H1 (cell line): Measurements from ENCODE around the gene HPRT1. TPM values are rescaled to one million over a fixed set of nuclear protein-coding genes. Genes with fewer than 3 reads are reported as not detected.

Source experiments
- ASH2L ChIP-seq: fragments of 200-600, 300-600 bp; sonication (generic); IDR thresholded peaks from one replicate; pipeline ENCODE4 v1.7.1; 2017; ENCODE audit warnings: low read length
- BACH1 ChIP-seq: IDR thresholded peaks from 2 replicates; pipeline ENCODE4 v1.6.1; 2012; ENCODE audit warnings: low read length, improper control_type of control experiment
- EGR1 ChIP-seq: IDR thresholded peaks from 2 replicates; pipeline ENCODE4 v1.6.1; 2011; ENCODE audit warnings: low read depth, low read length, borderline replicate concordance
- EP300 ChIP-seq, 2 experiments: IDR thresholded peaks; 1 replicate in 1 of 2; 2 replicates in 1 of 2; pipeline ENCODE4 v1.6.1; 2011 to 2012; ENCODE audit warnings: low read depth in 2 of 2, low read length in 2 of 2, mild to moderate bottlenecking in 2 of 2, borderline replicate concordance in 1 of 2, inconsistent platforms in 1 of 2, moderate library complexity in 1 of 2
- KDM1A ChIP-seq: fragments of 200-600, 300-600 bp; sonication (generic); IDR thresholded peaks from 2 replicates; pipeline ENCODE4 v1.7.1; 2016; ENCODE audit warnings: mild to moderate bottlenecking, low read length, borderline replicate concordance
- PHF8 ChIP-seq: fragments of 200-600 bp; sonication (generic); conservative IDR thresholded peaks from 2 replicates; pipeline ENCODE4 v1.7.1; 2012; ENCODE audit warnings: low read depth, mild to moderate bottlenecking, inconsistent platforms, low read length, moderate library complexity
- SIRT6 ChIP-seq: IDR thresholded peaks from one replicate; pipeline ENCODE4 v1.7.1; 2012; ENCODE audit warnings: low read length, inconsistent platforms
- SRF ChIP-seq: IDR thresholded peaks from 2 replicates; pipeline ENCODE4 v1.6.1; 2011; ENCODE audit warnings: mild to moderate bottlenecking, low read depth, low read length, moderate library complexity
- polyA plus RNA-seq, 7 experiments: library from polyadenylated mRNA; depleted of rRNA in 3 of 7; stranded (reverse) in 5 of 7; unstranded in 2 of 7; fragments of >200 nt in 5 of 7; fragments of 200-250 nt in 2 of 7; gene quantifications; 1 replicate in 5 of 7; 2 replicates in 1 of 7; 4 replicates in 1 of 7; pipeline versions ENCODE4 v1.2.1 to v1.2.3, GENCODE V29; 2011 to 2013; ENCODE audit warnings: missing spikeins in 2 of 7, mixed read lengths in 2 of 7
- total RNA-seq: library from RNA; stranded (reverse); fragmentation: NEBNext Ultra II Directional; extraction: Animal tissue kit (Norgen Biotek cat#: 25700); gene quantifications from 2 replicates; pipeline ENCODE4 v1.2.1, GENCODE V29; 2021
- TF ChIP-seq, protein P1 (sequence below): fragments of 300-600 bp; sonication (generic); IDR thresholded peaks from 2 replicates; pipeline ENCODE4 v1.7.1; 2012; ENCODE audit warnings: low read length, moderate library complexity, mild to moderate bottlenecking, inconsistent platforms; ENCODE audit not compliant: insufficient replicate concordance
- TF ChIP-seq, protein P2 (sequence below): IDR thresholded peaks from 2 replicates; pipeline ENCODE4 v1.6.1; 2011; ENCODE audit warnings: low read length, improper control_type of control experiment

Gene HPRT1
- total and polyA plus RNA-seq, 2 of the 8 experiments (the other 6 are each of a cell fraction or from before 2014, with no cell fraction given): 16.9 to 49.5 TPM

DNA sequence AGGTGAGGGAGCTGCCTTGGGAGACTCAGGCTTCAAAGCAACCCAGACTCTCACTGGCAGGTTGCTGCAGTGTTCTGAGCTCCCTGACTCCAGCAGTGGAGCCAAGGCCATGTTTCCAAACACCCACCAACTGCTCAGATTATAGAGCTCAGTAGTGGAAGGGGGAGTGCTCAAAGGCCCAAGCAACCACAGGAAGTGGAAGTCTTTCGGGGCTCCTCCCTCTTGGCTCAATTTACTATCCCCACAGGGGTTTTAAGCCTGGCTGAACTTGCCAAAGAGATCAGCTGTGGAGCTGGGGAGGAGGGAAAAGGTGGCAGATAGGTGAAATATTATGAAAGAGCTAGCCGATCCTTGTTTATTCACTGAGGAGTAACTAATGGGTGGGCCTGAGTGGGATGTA, 82.5 kb downstream of the HPRT1 start (continued):
- TF ChIP-seq, protein P1, sequence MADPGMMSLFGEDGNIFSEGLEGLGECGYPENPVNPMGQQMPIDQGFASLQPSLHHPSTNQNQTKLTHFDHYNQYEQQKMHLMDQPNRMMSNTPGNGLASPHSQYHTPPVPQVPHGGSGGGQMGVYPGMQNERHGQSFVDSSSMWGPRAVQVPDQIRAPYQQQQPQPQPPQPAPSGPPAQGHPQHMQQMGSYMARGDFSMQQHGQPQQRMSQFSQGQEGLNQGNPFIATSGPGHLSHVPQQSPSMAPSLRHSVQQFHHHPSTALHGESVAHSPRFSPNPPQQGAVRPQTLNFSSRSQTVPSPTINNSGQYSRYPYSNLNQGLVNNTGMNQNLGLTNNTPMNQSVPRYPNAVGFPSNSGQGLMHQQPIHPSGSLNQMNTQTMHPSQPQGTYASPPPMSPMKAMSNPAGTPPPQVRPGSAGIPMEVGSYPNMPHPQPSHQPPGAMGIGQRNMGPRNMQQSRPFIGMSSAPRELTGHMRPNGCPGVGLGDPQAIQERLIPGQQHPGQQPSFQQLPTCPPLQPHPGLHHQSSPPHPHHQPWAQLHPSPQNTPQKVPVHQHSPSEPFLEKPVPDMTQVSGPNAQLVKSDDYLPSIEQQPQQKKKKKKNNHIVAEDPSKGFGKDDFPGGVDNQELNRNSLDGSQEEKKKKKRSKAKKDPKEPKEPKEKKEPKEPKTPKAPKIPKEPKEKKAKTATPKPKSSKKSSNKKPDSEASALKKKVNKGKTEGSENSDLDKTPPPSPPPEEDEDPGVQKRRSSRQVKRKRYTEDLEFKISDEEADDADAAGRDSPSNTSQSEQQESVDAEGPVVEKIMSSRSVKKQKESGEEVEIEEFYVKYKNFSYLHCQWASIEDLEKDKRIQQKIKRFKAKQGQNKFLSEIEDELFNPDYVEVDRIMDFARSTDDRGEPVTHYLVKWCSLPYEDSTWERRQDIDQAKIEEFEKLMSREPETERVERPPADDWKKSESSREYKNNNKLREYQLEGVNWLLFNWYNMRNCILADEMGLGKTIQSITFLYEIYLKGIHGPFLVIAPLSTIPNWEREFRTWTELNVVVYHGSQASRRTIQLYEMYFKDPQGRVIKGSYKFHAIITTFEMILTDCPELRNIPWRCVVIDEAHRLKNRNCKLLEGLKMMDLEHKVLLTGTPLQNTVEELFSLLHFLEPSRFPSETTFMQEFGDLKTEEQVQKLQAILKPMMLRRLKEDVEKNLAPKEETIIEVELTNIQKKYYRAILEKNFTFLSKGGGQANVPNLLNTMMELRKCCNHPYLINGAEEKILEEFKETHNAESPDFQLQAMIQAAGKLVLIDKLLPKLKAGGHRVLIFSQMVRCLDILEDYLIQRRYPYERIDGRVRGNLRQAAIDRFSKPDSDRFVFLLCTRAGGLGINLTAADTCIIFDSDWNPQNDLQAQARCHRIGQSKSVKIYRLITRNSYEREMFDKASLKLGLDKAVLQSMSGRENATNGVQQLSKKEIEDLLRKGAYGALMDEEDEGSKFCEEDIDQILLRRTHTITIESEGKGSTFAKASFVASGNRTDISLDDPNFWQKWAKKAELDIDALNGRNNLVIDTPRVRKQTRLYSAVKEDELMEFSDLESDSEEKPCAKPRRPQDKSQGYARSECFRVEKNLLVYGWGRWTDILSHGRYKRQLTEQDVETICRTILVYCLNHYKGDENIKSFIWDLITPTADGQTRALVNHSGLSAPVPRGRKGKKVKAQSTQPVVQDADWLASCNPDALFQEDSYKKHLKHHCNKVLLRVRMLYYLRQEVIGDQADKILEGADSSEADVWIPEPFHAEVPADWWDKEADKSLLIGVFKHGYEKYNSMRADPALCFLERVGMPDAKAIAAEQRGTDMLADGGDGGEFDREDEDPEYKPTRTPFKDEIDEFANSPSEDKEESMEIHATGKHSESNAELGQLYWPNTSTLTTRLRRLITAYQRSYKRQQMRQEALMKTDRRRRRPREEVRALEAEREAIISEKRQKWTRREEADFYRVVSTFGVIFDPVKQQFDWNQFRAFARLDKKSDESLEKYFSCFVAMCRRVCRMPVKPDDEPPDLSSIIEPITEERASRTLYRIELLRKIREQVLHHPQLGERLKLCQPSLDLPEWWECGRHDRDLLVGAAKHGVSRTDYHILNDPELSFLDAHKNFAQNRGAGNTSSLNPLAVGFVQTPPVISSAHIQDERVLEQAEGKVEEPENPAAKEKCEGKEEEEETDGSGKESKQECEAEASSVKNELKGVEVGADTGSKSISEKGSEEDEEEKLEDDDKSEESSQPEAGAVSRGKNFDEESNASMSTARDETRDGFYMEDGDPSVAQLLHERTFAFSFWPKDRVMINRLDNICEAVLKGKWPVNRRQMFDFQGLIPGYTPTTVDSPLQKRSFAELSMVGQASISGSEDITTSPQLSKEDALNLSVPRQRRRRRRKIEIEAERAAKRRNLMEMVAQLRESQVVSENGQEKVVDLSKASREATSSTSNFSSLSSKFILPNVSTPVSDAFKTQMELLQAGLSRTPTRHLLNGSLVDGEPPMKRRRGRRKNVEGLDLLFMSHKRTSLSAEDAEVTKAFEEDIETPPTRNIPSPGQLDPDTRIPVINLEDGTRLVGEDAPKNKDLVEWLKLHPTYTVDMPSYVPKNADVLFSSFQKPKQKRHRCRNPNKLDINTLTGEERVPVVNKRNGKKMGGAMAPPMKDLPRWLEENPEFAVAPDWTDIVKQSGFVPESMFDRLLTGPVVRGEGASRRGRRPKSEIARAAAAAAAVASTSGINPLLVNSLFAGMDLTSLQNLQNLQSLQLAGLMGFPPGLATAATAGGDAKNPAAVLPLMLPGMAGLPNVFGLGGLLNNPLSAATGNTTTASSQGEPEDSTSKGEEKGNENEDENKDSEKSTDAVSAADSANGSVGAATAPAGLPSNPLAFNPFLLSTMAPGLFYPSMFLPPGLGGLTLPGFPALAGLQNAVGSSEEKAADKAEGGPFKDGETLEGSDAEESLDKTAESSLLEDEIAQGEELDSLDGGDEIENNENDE: no peak
- TF ChIP-seq ASH2L (no peak), EGR1 (no peak), BACH1 (no peak), EP300 (IDR thresholded peaks at IDR 0.05; ENCODE audit: borderline replicate concordance in 1 of 2, low read depth in 2 of 2, low read length in 2 of 2) (no peak), KDM1A (no peak), SIRT6 (no peak), PHF8 (no peak), SRF (no peak)
- TF ChIP-seq, protein P2, sequence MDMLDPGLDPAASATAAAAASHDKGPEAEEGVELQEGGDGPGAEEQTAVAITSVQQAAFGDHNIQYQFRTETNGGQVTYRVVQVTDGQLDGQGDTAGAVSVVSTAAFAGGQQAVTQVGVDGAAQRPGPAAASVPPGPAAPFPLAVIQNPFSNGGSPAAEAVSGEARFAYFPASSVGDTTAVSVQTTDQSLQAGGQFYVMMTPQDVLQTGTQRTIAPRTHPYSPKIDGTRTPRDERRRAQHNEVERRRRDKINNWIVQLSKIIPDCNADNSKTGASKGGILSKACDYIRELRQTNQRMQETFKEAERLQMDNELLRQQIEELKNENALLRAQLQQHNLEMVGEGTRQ: no peak
